Head of caudate nucleus (tissue), 42 donors: ENCODE data around the gene DCTN2.

ENCODE experiments used
- DNase-seq, 42 donors: peaks; one replicate each; pipeline versions ENCODE4 v3.0.0 to v3.0.0-alpha.2; 2020 to 2021; ENCODE audit warnings: mixed read lengths in 7 of 42
- intact Hi-C: fragments of 100-400 bp; cut with DNase I; formaldehyde crosslinking; loops from one replicate; pipeline ENCODE4 v1.15.0; 2022

The DCTN2 gene

GRCh38 chr12:57487055-57487596 is 59.9 kb downstream of the DCTN2 start:
- intact Hi-C loops = no loop called here
- peak in 2 of 42 donors; percentile 13 to 20 for DNase-seq

- intact Hi-C loops = no loop called here
Measured at GRCh38 chr12:57485695-57486094, 61.3 kb downstream of the DCTN2 start.

GRCh38 chr12:57483466-57483865 is 63.5 kb downstream of the DCTN2 start:
- DNase-seq = no peak
- intact Hi-C loops = no loop called here

More at GRCh38 chr12:57485695-57486094, 61.3 kb downstream of the DCTN2 start:
- no peak for DNase-seq

- no peak for DNase-seq
- intact Hi-C loops = no loop called here
Measured at GRCh38 chr12:57481671-57482070, 65.3 kb downstream of the DCTN2 start.
